SU-DHL-6 (cell line): Measurements from ENCODE around the gene SUCLG1.

ENCODE experiments used
- H2AFZ ChIP-seq: fragments of 200-600 bp; sonication (generic); 2 replicates; pipeline ENCODE4 v1.6.1; 2014; ENCODE audit warnings: low read depth, mild to moderate bottlenecking, moderate library complexity, mixed read lengths, antibody characterized with exemption, low read length; ENCODE audit not compliant: severe bottlenecking
- H3F3A ChIP-seq: fragments of 200-600 bp; shearing (Covaris generic); 2 replicates; pipeline ENCODE4 v1.6.0; 2016; ENCODE audit warnings: antibody characterized with exemption, mild to moderate bottlenecking; ENCODE audit not compliant: insufficient read depth
- H3K27ac ChIP-seq: fragments of 200-600 bp; sonication (generic); 2 replicates; pipeline ENCODE4 v1.5.1; 2016; ENCODE audit warnings: low read depth, mild to moderate bottlenecking, low read length, moderate library complexity, mixed read lengths
- H3K27me3 ChIP-seq: fragments of 200-600 bp; sonication (generic), shearing (Covaris generic); 2 replicates; pipeline ENCODE4 v1.6.0; 2014; ENCODE audit warnings: mild to moderate bottlenecking, low read length
- H3K36me3 ChIP-seq: fragments of 200-600 bp; sonication (generic); 2 replicates; pipeline ENCODE4 v1.6.1; 2014; ENCODE audit warnings: mild to moderate bottlenecking, low read length, mixed read lengths
- H3K4me2 ChIP-seq: fragments of 300-600, 200-600 bp; shearing (Covaris generic), sonication (generic); 2 replicates; pipeline ENCODE4 v1.6.0; 2014; ENCODE audit warnings: low read length, low read depth, mild to moderate bottlenecking; ENCODE audit not compliant: poor library complexity, severe bottlenecking
- H3K4me3 ChIP-seq: fragments of 200-600 bp; sonication (generic); 2 replicates; pipeline ENCODE4 v1.5.1; 2014; ENCODE audit warnings: antibody characterized with exemption, low read length, mild to moderate bottlenecking, mixed read lengths; ENCODE audit not compliant: insufficient read depth, poor library complexity, severe bottlenecking
- H3K79me2 ChIP-seq: fragments of 200-600 bp; sonication (generic); 2 replicates; pipeline ENCODE4 v1.6.1; 2014; ENCODE audit warnings: mild to moderate bottlenecking, low read length, moderate library complexity; ENCODE audit not compliant: insufficient read depth
- H3K9ac ChIP-seq: fragments of 200-600 bp; sonication (generic); 2 replicates; pipeline ENCODE4 v1.7.0; 2014; ENCODE audit warnings: mild to moderate bottlenecking, low read length
- H3K9me2 ChIP-seq: fragments of 200-600 bp; sonication (generic); replicated peaks from 2 replicates; pipeline ENCODE4 v1.6.1; 2014; ENCODE audit warnings: low read length; ENCODE audit not compliant: insufficient read depth
- H3K9me3 ChIP-seq: fragments of 200-600 bp; sonication (generic); 2 replicates; pipeline ENCODE4 v1.6.1; 2014; ENCODE audit warnings: low read length, mixed read lengths; ENCODE audit not compliant: insufficient read depth
- H4K20me1 ChIP-seq: fragments of 200-600 bp; sonication (generic); 2 replicates; pipeline ENCODE4 v1.6.1; 2014; ENCODE audit warnings: low read depth, mild to moderate bottlenecking, antibody characterized with exemption, low read length, moderate library complexity, mixed read lengths
- CTCF ChIP-seq: fragments of 200-600 bp; sonication (generic); IDR thresholded peaks from one replicate; pipeline ENCODE4 v1.5.1; 2017; ENCODE audit warnings: antibody characterized with exemption, mild to moderate bottlenecking, low read length, moderate library complexity; ENCODE audit not compliant: insufficient read depth, poor library complexity, severe bottlenecking
- EZH2phosphoT487 ChIP-seq: fragments of 200-600 bp; sonication (generic), shearing (Covaris generic); conservative IDR thresholded peaks from 2 replicates; pipeline ENCODE4 v1.6.1; 2018; ENCODE audit warnings: mild to moderate bottlenecking, antibody characterized with exemption, low read length, moderate library complexity, mixed read lengths

SUCLG1 gene

GRCh38 chr2:84441036-84441435, 18.0 kb downstream of the SUCLG1 start:
- no peaks in the 10 kb centered on the region for H3F3A ChIP-seq
- H3K27ac ChIP-seq = no peak overlapping the region
- H3K9me2 ChIP-seq = no peaks in the 10 kb centered on the region
- H3K36me3 ChIP-seq = peaks cover 28% of the 10 kb centered on the region
- no peak overlapping the region for H3K9ac ChIP-seq
- H3K9me3 ChIP-seq = no peaks in the 10 kb centered on the region
- no peak for TF ChIP-seq EZH2phosphoT487
- no peak for TF ChIP-seq CTCF
- no peak overlapping the region for H3K4me3 ChIP-seq
- no peaks in the 10 kb centered on the region for H3K79me2 ChIP-seq
- no peaks in the 10 kb centered on the region for H3K27me3 ChIP-seq
- H2AFZ ChIP-seq = no peak overlapping the region
- no peaks in the 10 kb centered on the region for H4K20me1 ChIP-seq
- no peak overlapping the region for H3K4me2 ChIP-seq

- Histone ChIP-seq H3K79me2 (no peaks in the 10 kb centered on the region), H4K20me1 (no peaks in the 10 kb centered on the region), H3K9me2 (no peaks in the 10 kb centered on the region), H3K36me3 (peaks cover 26% of the 10 kb centered on the region), H3K4me3 (no peak overlapping the region), H3K27ac (no peak overlapping the region), H3K9ac (no peak overlapping the region), H3K27me3 (no peaks in the 10 kb centered on the region), H3K4me2 (no peak overlapping the region), H3K9me3 (no peaks in the 10 kb centered on the region), H2AFZ (no peak overlapping the region), H3F3A (no peaks in the 10 kb centered on the region)
- TF ChIP-seq CTCF = no peak
Measured at GRCh38 chr2:84435345-84436025, 23.6 kb downstream of the SUCLG1 start.

GRCh38 chr2:84429328-84429727, 29.8 kb downstream of the SUCLG1 start:
- H3K79me2 ChIP-seq = no peaks in the 10 kb centered on the region
- H3K9me3 ChIP-seq = no peaks in the 10 kb centered on the region
- no peak overlapping the region for H3K4me2 ChIP-seq
- peaks cover 11% of the 10 kb centered on the region; the same call in 1 of the 2 replicates for H3K36me3 ChIP-seq
- H3K27ac ChIP-seq = no peak overlapping the region
- no peak overlapping the region for H3K4me3 ChIP-seq
- H3K27me3 ChIP-seq = no peaks in the 10 kb centered on the region
- no peak overlapping the region for H3K9ac ChIP-seq
- no peaks in the 10 kb centered on the region for H4K20me1 ChIP-seq
- no peak overlapping the region for H2AFZ ChIP-seq
- TF ChIP-seq EZH2phosphoT487 (no peak), CTCF (no peak)
- no peaks in the 10 kb centered on the region for H3F3A ChIP-seq
- H3K9me2 ChIP-seq = no peaks in the 10 kb centered on the region
